ENCODE results near the gene TRNP1.

Gene TRNP1

DNA sequence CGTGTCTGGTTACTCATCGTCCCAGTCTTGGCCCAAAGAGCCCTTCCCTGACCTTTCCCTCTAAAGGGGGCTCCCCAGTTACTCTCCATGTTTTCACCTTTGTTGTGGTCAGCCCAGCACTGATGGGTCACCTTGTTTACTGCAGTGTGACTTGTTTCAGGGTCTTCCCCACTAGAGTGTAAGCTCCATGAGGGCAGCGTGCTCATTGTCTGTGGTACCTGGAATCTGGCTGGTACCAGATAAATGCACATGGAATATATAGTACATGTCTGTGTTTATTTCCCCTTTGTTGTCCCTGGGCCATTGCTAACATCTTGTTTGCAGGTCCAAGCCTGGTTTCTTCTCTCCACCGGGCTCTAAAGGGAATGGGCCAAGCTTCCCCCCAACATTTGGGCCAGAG, 41.9 kb downstream of the TRNP1 start:
- no peak overlapping the region for H3K4me3 ChIP-seq (replicated peaks; ENCODE audit: low read depth, low read length)
- H3K36me3 ChIP-seq (ENCODE audit: control insufficient read depth, insufficient read depth, low read length) = no peaks in the 10 kb centered on the region
- DNase-seq (ENCODE audit: extremely low read depth, insufficient read length) = no peak
- H3K27me3 ChIP-seq (replicated peaks; ENCODE audit: control insufficient read depth, insufficient read depth, low read length) = peaks cover 1% of the 10 kb centered on the region
- TF ChIP-seq, protein P1, sequence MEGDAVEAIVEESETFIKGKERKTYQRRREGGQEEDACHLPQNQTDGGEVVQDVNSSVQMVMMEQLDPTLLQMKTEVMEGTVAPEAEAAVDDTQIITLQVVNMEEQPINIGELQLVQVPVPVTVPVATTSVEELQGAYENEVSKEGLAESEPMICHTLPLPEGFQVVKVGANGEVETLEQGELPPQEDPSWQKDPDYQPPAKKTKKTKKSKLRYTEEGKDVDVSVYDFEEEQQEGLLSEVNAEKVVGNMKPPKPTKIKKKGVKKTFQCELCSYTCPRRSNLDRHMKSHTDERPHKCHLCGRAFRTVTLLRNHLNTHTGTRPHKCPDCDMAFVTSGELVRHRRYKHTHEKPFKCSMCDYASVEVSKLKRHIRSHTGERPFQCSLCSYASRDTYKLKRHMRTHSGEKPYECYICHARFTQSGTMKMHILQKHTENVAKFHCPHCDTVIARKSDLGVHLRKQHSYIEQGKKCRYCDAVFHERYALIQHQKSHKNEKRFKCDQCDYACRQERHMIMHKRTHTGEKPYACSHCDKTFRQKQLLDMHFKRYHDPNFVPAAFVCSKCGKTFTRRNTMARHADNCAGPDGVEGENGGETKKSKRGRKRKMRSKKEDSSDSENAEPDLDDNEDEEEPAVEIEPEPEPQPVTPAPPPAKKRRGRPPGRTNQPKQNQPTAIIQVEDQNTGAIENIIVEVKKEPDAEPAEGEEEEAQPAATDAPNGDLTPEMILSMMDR (IDR thresholded peaks at IDR 0.05; ENCODE audit: insufficient read depth, low read length, poor library complexity, severe bottlenecking) = no peak

DNA sequence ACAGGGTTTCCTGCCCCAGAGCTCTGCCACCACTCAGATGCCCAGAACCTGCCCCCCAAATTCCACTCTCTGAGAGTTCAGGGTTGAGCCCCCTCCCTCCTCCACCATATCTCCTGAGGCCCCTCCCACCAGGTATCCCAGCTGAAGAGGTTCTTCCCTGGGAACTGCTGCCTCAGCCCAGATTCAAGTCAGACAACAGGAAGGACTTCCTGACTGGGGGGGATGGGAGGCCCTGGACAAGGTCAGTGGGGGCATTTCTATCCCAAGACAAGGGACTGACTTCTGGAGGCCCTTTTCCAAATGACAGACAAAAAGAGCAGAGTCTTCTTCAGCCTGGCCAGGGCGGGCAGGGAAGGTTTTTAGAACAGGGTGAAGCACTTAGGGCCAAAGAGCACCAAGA, 43.2 kb downstream of the TRNP1 start:
- TF ChIP-seq, protein P1 (IDR thresholded peaks at IDR 0.05; ENCODE audit: insufficient read depth, low read length, poor library complexity, severe bottlenecking) = no peak
- no peak for DNase-seq (ENCODE audit: extremely low read depth, insufficient read length)

DNA sequence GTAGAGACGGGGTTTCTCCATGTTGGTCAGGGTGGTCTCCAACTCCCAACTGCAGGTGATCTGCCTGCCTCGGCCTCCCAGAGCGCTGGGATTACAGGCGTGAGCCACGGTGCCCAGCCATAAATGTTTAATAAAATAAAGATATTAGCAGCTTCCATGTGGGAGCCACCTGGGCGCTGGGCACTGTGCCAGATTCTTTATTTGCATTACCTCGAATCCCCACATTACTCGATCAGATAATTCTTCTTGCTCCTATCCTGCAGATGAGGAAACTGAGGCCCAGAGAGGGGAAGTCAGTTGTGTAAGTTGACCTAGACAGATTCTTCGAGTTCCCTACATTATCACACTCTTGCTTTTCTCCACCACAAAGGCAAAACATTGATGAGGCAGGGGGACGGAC, 44.0 kb downstream of the TRNP1 start:
- Histone ChIP-seq H3K36me3 (ENCODE audit: control insufficient read depth, insufficient read depth, low read length) (no peaks in the 10 kb centered on the region), H3K27me3 (replicated peaks; ENCODE audit: control insufficient read depth, insufficient read depth, low read length) (peaks cover 1% of the 10 kb centered on the region), H3K4me3 (replicated peaks; ENCODE audit: low read depth, low read length) (no peak overlapping the region)
- TF ChIP-seq, protein P1 (IDR thresholded peaks at IDR 0.05; ENCODE audit: insufficient read depth, low read length, poor library complexity, severe bottlenecking) = no peak
- DNase-seq (ENCODE audit: extremely low read depth, insufficient read length) = no peak

More for the DNA sequence above, 43.2 kb downstream of the TRNP1 start:
- H3K36me3 ChIP-seq (ENCODE audit: control insufficient read depth, insufficient read depth, low read length) = no peaks in the 10 kb centered on the region
- no peak overlapping the region for H3K4me3 ChIP-seq (replicated peaks; ENCODE audit: low read depth, low read length)
- peaks cover 1% of the 10 kb centered on the region for H3K27me3 ChIP-seq (replicated peaks; ENCODE audit: control insufficient read depth, insufficient read depth, low read length)

DNA sequence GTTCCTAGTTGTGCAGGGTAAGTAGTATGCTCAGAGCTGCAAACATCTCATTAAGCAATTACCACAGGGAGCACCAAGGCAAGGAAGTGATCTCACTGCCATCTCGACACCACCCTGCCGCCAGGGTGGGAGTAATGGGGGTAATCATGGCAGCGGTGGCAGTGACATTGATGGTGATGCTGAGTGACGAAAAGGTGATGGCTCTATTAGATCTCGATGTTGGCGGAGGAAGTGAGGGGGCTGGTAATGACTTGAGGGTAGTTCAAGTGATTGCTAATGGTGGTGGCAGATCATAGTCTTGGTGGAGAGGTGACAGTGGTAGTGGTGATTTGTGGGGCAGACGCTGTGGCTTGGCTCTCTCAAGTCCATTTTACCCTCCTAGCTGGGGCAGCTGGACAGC, 44.5 kb downstream of the TRNP1 start:
- no peaks in the 10 kb centered on the region for H3K36me3 ChIP-seq (ENCODE audit: control insufficient read depth, insufficient read depth, low read length)
- TF ChIP-seq, protein P1 (IDR thresholded peaks at IDR 0.05; ENCODE audit: insufficient read depth, low read length, poor library complexity, severe bottlenecking) = no peak
- H3K4me3 ChIP-seq (replicated peaks; ENCODE audit: low read depth, low read length) = no peak overlapping the region
- peaks cover 1% of the 10 kb centered on the region for H3K27me3 ChIP-seq (replicated peaks; ENCODE audit: control insufficient read depth, insufficient read depth, low read length)
- no peak for DNase-seq (ENCODE audit: extremely low read depth, insufficient read length)

DNA sequence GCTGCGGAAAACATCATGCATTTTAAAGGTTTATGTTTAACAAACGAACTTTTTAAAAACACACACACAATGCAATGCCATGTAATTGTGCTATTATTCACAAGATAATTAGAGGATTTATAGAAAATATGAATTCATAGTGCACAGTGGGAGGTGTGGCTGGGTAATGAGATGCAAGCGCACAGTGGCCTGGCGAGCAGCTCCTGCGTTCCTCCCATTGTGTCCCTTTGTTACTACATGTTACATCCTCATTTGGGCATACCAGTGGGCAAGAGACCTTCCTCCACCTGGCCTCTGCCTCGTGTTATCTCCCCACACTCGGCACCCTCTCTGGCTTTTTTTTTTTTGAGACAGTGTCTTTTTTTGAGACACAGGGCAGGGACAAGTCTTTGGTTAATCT, 49.2 kb downstream of the TRNP1 start:
- H3K27me3 ChIP-seq (replicated peaks; ENCODE audit: control insufficient read depth, insufficient read depth, low read length) = peaks cover 1% of the 10 kb centered on the region
- H3K4me3 ChIP-seq (replicated peaks; ENCODE audit: low read depth, low read length) = no peak overlapping the region
- TF ChIP-seq, protein P1 (IDR thresholded peaks at IDR 0.05; ENCODE audit: insufficient read depth, low read length, poor library complexity, severe bottlenecking) = no peak
- H3K36me3 ChIP-seq (ENCODE audit: control insufficient read depth, insufficient read depth, low read length) = no peaks in the 10 kb centered on the region
- no peak for DNase-seq (ENCODE audit: extremely low read depth, insufficient read length)

GRCh38 chr1:27044613-27045151, 51.2 kb downstream of the TRNP1 start:
- Histone ChIP-seq H3K27me3 (replicated peaks; ENCODE audit: control insufficient read depth, insufficient read depth, low read length) (peaks cover under 1% of the 10 kb centered on the region; the same call in 1 of the 2 replicates), H3K36me3 (ENCODE audit: control insufficient read depth, insufficient read depth, low read length) (no peaks in the 10 kb centered on the region), H3K4me3 (replicated peaks; ENCODE audit: low read depth, low read length) (no peak overlapping the region)
- DNase-seq (ENCODE audit: extremely low read depth, insufficient read length) = peak; percentile 68
- TF ChIP-seq, protein P1 (IDR thresholded peaks at IDR 0.05; ENCODE audit: insufficient read depth, low read length, poor library complexity, severe bottlenecking) = peak; percentile 96

All from GM06990 (cell line).